ENCODE data around the gene LTN1.

LTN1 gene

DNA sequence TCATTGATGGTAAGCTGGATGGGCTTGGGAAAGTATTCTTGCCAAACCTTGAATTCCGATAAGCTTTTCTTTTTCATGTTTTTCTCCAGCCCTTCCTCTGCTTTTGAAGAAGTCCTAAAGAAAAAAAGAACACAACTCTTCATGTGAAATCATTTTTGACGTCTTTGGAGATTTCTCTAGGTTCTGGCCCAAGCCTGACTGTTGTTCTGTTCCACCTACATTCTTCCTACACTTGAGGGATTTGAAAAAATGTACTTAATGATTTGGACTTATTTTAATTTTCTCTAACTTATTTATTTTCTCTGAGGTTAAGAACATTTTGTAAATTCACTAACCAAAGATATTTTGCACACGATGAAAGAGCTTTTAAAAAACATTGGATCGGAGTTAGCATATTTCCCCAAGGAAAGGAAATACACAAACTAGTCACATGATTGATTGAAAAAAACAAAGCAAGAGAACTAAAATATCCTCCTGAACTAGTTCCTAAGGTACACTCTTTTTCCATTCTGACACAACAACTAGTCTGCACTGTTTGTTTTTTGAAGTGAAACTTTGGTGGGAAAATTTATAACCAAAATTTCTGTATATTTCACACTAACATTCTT is 82.3 kb downstream of the LTN1 start:
- TF ChIP-seq, protein P1, sequence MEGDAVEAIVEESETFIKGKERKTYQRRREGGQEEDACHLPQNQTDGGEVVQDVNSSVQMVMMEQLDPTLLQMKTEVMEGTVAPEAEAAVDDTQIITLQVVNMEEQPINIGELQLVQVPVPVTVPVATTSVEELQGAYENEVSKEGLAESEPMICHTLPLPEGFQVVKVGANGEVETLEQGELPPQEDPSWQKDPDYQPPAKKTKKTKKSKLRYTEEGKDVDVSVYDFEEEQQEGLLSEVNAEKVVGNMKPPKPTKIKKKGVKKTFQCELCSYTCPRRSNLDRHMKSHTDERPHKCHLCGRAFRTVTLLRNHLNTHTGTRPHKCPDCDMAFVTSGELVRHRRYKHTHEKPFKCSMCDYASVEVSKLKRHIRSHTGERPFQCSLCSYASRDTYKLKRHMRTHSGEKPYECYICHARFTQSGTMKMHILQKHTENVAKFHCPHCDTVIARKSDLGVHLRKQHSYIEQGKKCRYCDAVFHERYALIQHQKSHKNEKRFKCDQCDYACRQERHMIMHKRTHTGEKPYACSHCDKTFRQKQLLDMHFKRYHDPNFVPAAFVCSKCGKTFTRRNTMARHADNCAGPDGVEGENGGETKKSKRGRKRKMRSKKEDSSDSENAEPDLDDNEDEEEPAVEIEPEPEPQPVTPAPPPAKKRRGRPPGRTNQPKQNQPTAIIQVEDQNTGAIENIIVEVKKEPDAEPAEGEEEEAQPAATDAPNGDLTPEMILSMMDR (conservative IDR thresholded peaks at IDR 0.05; ENCODE audit: low read length), result no peak
- DNase-seq (ENCODE audit: low read depth), result no peak

DNA sequence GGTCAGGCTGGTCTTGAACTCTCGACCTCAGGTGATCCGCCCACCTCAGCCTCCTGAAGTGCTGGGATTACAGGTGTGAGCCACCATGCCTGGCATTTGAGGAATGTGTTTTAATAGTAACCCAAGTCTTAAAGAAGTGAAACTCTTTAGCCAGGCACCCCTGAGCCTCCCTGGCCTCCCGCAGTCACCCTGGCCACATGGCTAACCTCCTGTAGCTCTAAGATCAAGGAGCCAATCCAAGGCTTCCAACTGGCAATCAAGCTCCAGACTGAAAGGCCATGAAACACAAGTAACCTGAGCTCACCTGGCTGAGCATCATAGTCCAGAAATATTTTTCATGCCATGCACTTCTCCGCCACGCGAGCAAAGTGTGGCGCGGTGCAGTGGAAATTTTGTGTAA is 84.3 kb downstream of the LTN1 start:
- TF ChIP-seq, protein P1 (conservative IDR thresholded peaks at IDR 0.05; ENCODE audit: low read length), result no peak
- DNase-seq (ENCODE audit: low read depth), result no peak
- no peak overlapping the region for H3K4me3 ChIP-seq (ENCODE audit: low read length)

More for the DNA sequence above, 82.3 kb downstream of the LTN1 start:
- no peak overlapping the region for H3K4me3 ChIP-seq (ENCODE audit: low read length)

DNA sequence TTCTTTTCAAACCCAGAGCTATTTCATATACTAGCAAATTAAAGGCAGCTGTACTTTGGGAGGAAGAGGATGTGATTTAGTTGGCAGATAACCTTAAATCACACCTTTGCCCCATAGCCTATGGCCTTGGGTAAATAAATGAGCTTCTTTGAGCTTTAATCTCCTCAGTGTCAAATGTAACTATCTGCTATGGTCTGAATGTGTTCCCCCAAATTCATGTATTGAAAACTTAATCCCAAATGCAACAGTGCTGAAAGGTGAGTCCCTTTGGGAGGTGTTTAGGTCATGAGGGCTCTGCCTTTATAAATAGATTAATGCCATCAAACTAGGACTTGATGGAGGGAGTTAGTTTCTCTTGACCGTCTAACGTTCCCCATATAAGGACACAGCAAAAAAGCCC is 85.8 kb downstream of the LTN1 start:
- no peak overlapping the region for H3K4me3 ChIP-seq (ENCODE audit: low read length)
- TF ChIP-seq, protein P1 (conservative IDR thresholded peaks at IDR 0.05; ENCODE audit: low read length), result no peak
- DNase-seq (ENCODE audit: low read depth), result no peak

DNA sequence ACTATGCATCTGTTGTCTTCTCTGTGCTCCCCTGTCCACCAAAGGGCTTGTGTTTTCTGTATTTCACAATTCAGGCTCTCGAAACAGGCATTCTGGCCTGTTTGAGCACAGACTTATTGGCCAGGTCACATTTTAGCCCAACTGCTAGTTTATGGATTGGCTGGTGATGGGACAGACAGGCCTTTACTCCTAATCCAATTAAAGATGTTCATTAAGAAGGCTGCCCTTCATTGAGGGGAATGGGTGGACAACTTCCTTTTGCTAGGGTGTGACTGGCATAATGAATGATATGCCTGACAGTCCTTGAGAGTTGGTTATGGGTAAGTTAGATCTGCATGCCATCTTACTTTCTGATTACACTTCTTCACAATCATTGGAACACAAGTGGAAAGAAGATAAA is 86.4 kb downstream of the LTN1 start:
- DNase-seq (ENCODE audit: low read depth), result no peak
- TF ChIP-seq, protein P1 (conservative IDR thresholded peaks at IDR 0.05; ENCODE audit: low read length), result no peak
- no peak overlapping the region for H3K4me3 ChIP-seq (ENCODE audit: low read length)

DNA sequence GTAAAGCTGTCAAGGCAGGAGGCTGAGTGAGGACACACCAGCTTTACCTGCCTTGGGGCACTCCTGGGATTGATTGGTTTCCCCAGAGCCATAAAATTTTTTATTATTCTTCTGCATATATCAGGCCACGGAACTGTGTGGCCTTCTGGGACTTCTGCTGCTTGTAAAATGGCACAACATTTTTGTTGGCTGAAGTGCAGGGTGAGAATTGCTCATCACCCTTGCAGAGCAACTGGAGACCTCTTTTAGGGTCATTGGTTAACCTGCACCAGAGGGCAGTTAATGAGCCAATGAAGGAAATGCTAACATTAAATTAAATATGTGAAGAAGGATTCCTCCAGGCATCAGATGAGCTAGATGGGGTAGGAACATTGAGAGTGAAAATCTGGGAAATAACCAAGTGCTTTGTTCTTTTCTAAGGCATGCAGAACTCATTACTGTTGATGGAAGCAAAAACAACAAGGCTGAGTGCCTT is 87.7 kb downstream of the LTN1 start:
- TF ChIP-seq, protein P1 (conservative IDR thresholded peaks at IDR 0.05; ENCODE audit: low read length), result no peak
- no peak overlapping the region for H3K4me3 ChIP-seq (ENCODE audit: low read length)
- DNase-seq (ENCODE audit: low read depth), result no peak

DNA sequence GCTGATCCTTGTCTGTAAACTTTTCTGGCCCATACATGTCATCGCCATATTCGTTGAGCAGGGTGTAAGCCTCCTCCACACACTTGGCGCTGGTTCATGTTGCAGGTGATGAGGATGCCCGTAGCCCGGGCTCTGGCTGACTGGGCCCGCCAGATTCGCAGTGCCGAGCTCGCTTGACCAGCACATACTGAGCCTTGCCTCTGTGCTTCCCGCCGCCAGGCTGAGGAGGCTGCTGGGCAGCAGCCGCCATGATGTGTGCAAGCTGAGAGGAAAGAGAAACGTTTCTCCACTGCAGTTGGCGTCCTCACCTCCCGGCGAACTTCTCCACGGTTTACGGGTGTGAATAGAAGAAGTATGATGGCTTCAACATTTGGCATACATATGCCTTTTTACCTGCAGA is 89.2 kb downstream of the LTN1 start:
- TF ChIP-seq, protein P1 (conservative IDR thresholded peaks at IDR 0.05; ENCODE audit: low read length), result no peak

DNA sequence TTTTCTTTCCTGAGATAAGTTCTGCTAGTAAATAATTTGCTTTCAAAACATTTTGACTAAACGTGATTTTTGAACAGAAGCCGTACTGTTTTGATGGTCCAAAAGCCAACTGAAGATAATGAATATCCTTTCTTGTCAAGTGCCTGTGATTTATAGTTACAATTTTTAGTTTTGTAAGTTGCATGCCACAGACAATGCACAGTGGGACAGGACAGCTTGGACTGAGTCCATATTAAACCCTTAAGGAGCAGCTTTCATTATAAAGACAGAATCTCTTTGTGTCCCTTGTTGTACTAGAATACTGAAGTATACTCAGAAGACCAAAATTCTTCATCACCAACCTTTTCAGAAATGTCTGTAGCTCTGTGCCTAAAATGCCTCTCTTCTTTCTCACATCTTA is 92.2 kb downstream of the LTN1 start:
- TF ChIP-seq, protein P1 (conservative IDR thresholded peaks at IDR 0.05; ENCODE audit: low read length), result no peak
- no peak for DNase-seq (ENCODE audit: low read depth)
- no peak overlapping the region for H3K4me3 ChIP-seq (ENCODE audit: low read length)

More for the DNA sequence above, 89.2 kb downstream of the LTN1 start:
- H3K4me3 ChIP-seq (ENCODE audit: low read length), result no peak overlapping the region
- DNase-seq (ENCODE audit: low read depth), result no peak
